Gastroesophageal sphincter (tissue), 4 donors: Measurements from ENCODE around the gene MSANTD1. TPM values are rescaled to one million over a fixed set of nuclear protein-coding genes. Genes with fewer than 3 reads are reported as not detected.

Source experiments
- ATAC-seq: fragments of 150-250 bp; one replicate; pipeline ENCODE4 v1.9.1; 2016; ENCODE audit warnings: mild to moderate bottlenecking, moderate library complexity
- H3K27ac ChIP-seq, 4 donors: fragments of 200-600 bp; sonication (generic) in 3 of 4; 1 replicate in 3 of 4; 2 replicates in 1 of 4; pipeline ENCODE4 v1.5.1; 2016 to 2019
- H3K27me3 ChIP-seq: fragments of 200-600 bp; sonication (generic); one replicate; pipeline ENCODE4 v1.5.1; 2019
- H3K36me3 ChIP-seq, 2 donors: fragments of 200-600 bp; sonication (generic); one replicate each; pipeline ENCODE4 v1.5.1; 2019; ENCODE audit warnings: control low read depth in 1 of 2
- H3K4me1 ChIP-seq, 3 donors: fragments of 200-600 bp; sonication (generic); 1 replicate in 2 of 3; 2 replicates in 1 of 3; pipeline ENCODE4 v1.5.1; 2016 to 2019; ENCODE audit warnings: control low read depth in 2 of 3
- H3K4me3 ChIP-seq, 2 donors: fragments of 200-600 bp; sonication (generic); one replicate each; pipeline ENCODE4 v1.5.1; 2019; ENCODE audit warnings: mild to moderate bottlenecking in 1 of 2, moderate library complexity in 1 of 2
- H3K9me3 ChIP-seq, 3 donors: fragments of 200-600 bp; sonication (generic); one replicate each; pipeline ENCODE4 v1.5.1; 2017 to 2019; ENCODE audit warnings: control low read depth in 2 of 3
- CTCF ChIP-seq, 4 experiments: fragments of 200-600 bp in 2 of 4; fragments of 450-650 bp in 2 of 4; sonication (generic) in 1 of 4; IDR thresholded peaks; one replicate each; pipeline ENCODE4 v1.5.1; 2017 to 2019; ENCODE audit warnings: antibody characterized with exemption in 4 of 4, mild to moderate bottlenecking in 2 of 4, moderate library complexity in 2 of 4
- EP300 ChIP-seq: sonication (generic); formaldehyde crosslinking; IDR thresholded peaks from one replicate; pipeline ENCODE4 v1.6.1; 2017; ENCODE audit warnings: antibody characterized with exemption, mild to moderate bottlenecking
- POLR2A ChIP-seq, 2 donors: fragments of 450-650 bp; IDR thresholded peaks; one replicate each; pipeline ENCODE4 v1.6.1; 2017; ENCODE audit warnings: antibody characterized with exemption in 2 of 2, mild to moderate bottlenecking in 2 of 2, moderate library complexity in 1 of 2
- POLR2AphosphoS5 ChIP-seq: sonication (generic); formaldehyde crosslinking; IDR thresholded peaks from one replicate; pipeline ENCODE4 v1.6.1; 2017; ENCODE audit warnings: antibody characterized with exemption
- WGBS, 2 donors: methylation state at CpG; one replicate each; pipeline ENCODE4 v1.1.5; 2018; ENCODE audit warnings: low coverage in 1 of 2; 5-methylcytosine and 5-hydroxymethylcytosine counted together
- total RNA-seq, 4 donors: library from RNA; depleted of rRNA; stranded (reverse); fragments of >200 nt; gene quantifications; one replicate each; pipeline ENCODE4 v1.1.0, GENCODE V29; 2016

MSANTD1 gene
- total RNA-seq, 4 donors from 2014 or later: 0.78 to 6.9 (median 1.5) TPM; not detected in 1

GRCh38 chr4:3238721-3239120 is 10.2 kb upstream of the MSANTD1 start:
- Histone ChIP-seq H3K36me3 (peaks cover 0 to 85% of the 10 kb centered on the region in 2 donors), H3K9me3 (no peaks in the 10 kb centered on the region), H3K27ac (no peak overlapping the region), H3K27me3 (no peaks in the 10 kb centered on the region), H3K4me3 (no peak overlapping the region), H3K4me1 (peaks cover 2 to 30% (median 12%) of the 10 kb centered on the region in 3 donors)
- no peak for ATAC-seq
- no peak for TF ChIP-seq CTCF (IDR thresholded peaks at IDR 0.05)
- TF ChIP-seq POLR2AphosphoS5: no peak
- TF ChIP-seq POLR2A (IDR thresholded peaks at IDR 0.05): no peak
- TF ChIP-seq EP300: no peak
- 90% methylated on average over 2 of the region's 18 CpGs; no CpG with 5 or more reads in 1 of the 2 donors for WGBS, 2 donors

GRCh38 chr4:3239303-3239702 is 9.7 kb upstream of the MSANTD1 start:
- Histone ChIP-seq H3K4me1 (peaks cover 2 to 30% (median 12%) of the 10 kb centered on the region in 3 donors), H3K9me3 (no peaks in the 10 kb centered on the region), H3K36me3 (peaks cover 0 to 82% of the 10 kb centered on the region in 2 donors), H3K27me3 (no peaks in the 10 kb centered on the region), H3K4me3 (no peak overlapping the region), H3K27ac (no peak overlapping the region)
- TF ChIP-seq CTCF (IDR thresholded peaks at IDR 0.05) (no peak), EP300 (no peak), POLR2AphosphoS5 (no peak), POLR2A (IDR thresholded peaks at IDR 0.05) (no peak)
- 80% methylated on average over 1 of the region's 11 CpGs; no CpG with 5 or more reads in 1 of the 2 donors for WGBS, 2 donors
- ATAC-seq: no peak

GRCh38 chr4:3239998-3240920 is 8.7 kb upstream of the MSANTD1 start:
- no peak for TF ChIP-seq CTCF (IDR thresholded peaks at IDR 0.05)
- TF ChIP-seq POLR2A (IDR thresholded peaks at IDR 0.05): no peak
- TF ChIP-seq EP300: no peak
- no peak for TF ChIP-seq POLR2AphosphoS5
- WGBS, 2 donors: 93 to 96% methylated on average over 11 to 13 of the region's 29 CpGs
- Histone ChIP-seq H3K36me3 (peaks cover 0 to 73% of the 10 kb centered on the region in 2 donors), H3K27ac (no peak overlapping the region), H3K4me3 (no peak overlapping the region), H3K9me3 (no peaks in the 10 kb centered on the region), H3K27me3 (no peaks in the 10 kb centered on the region), H3K4me1 (peaks cover 2 to 30% (median 12%) of the 10 kb centered on the region in 3 donors)
- no peak for ATAC-seq

- peaks cover 0 to 65% of the 10 kb centered on the region in 2 donors for H3K36me3 ChIP-seq
These were observed 7.9 kb upstream of the MSANTD1 start for GRCh38 chr4:3240936-3241522.

More at GRCh38 chr4:3240936-3241522, 7.9 kb upstream of the MSANTD1 start:
- Histone ChIP-seq H3K4me3 (no peak overlapping the region), H3K9me3 (no peaks in the 10 kb centered on the region), H3K4me1 (peaks cover 2 to 30% (median 12%) of the 10 kb centered on the region in 3 donors), H3K27ac (peak overlapping the region in 3 of 4 donors; percentile 28 to 44 (median 30)), H3K27me3 (no peaks in the 10 kb centered on the region)
- 71% methylated on average over 1 of the region's 13 CpGs; no CpG with 5 or more reads in 1 of the 2 donors for whole genome bisulfite sequencing, 2 donors
- TF ChIP-seq POLR2A (IDR thresholded peaks at IDR 0.05): no peak
- TF ChIP-seq CTCF (IDR thresholded peaks at IDR 0.05): no peak
- TF ChIP-seq EP300: no peak
- no peak for TF ChIP-seq POLR2AphosphoS5
- no peak for ATAC-seq
